ENCODE measurements around the gene GABRB1.

The GABRB1 gene

GRCh38 chr4:47210828-47211227, 179.5 kb downstream of the GABRB1 start:
- DNase-seq (ENCODE audit: low read depth in 2 of 2): no peak

GRCh38 chr4:47213106-47213505, 181.7 kb downstream of the GABRB1 start:
- no peak for DNase-seq (ENCODE audit: low read depth in 2 of 2)

GRCh38 chr4:47213539-47213938, 182.2 kb downstream of the GABRB1 start:
- no peak for DNase-seq (ENCODE audit: low read depth in 2 of 2)

- DNase-seq (ENCODE audit: low read depth in 2 of 2): no peak
Measured at GRCh38 chr4:47213971-47214370, 182.6 kb downstream of the GABRB1 start.

- DNase-seq (ENCODE audit: low read depth in 2 of 2): no peak
Measured at GRCh38 chr4:47215759-47216158, 184.4 kb downstream of the GABRB1 start.

GRCh38 chr4:47217291-47217690, 185.9 kb downstream of the GABRB1 start:
- no peak for DNase-seq (ENCODE audit: low read depth in 2 of 2)

- DNase-seq (ENCODE audit: low read depth in 2 of 2): no peak
Measured at GRCh38 chr4:47217884-47218283, 186.5 kb downstream of the GABRB1 start.

GRCh38 chr4:47218631-47219030, 187.3 kb downstream of the GABRB1 start:
- DNase-seq (ENCODE audit: low read depth in 2 of 2): no peak

GRCh38 chr4:47219586-47219985, 188.2 kb downstream of the GABRB1 start:
- DNase-seq (ENCODE audit: low read depth in 2 of 2): no peak

GRCh38 chr4:47221721-47222120, 190.4 kb downstream of the GABRB1 start:
- DNase-seq (ENCODE audit: low read depth in 2 of 2): no peak

- DNase-seq (ENCODE audit: low read depth in 2 of 2): no peak
Measured at GRCh38 chr4:47222276-47222675, 190.9 kb downstream of the GABRB1 start.

- DNase-seq (ENCODE audit: low read depth in 2 of 2): no peak
Measured at GRCh38 chr4:47224361-47224760, 193.0 kb downstream of the GABRB1 start.

GRCh38 chr4:47235721-47236120, 204.4 kb downstream of the GABRB1 start:
- DNase-seq (ENCODE audit: low read depth in 2 of 2): no peak

- DNase-seq (ENCODE audit: low read depth in 2 of 2): no peak
Measured at GRCh38 chr4:47238667-47239066, 207.3 kb downstream of the GABRB1 start.

- DNase-seq (ENCODE audit: low read depth in 2 of 2): no peak
Measured at GRCh38 chr4:47239649-47240048, 208.3 kb downstream of the GABRB1 start.

GRCh38 chr4:47251348-47252135, 220.2 kb downstream of the GABRB1 start:
- no peak for DNase-seq (ENCODE audit: low read depth in 2 of 2)

- no peak for DNase-seq (ENCODE audit: low read depth in 2 of 2)
Measured at GRCh38 chr4:47263721-47264120, 232.4 kb downstream of the GABRB1 start.

GRCh38 chr4:47270201-47270888, 239.0 kb downstream of the GABRB1 start:
- DNase-seq (ENCODE audit: low read depth in 2 of 2): no peak

GRCh38 chr4:47271291-47271690, 239.9 kb downstream of the GABRB1 start:
- no peak for DNase-seq (ENCODE audit: low read depth in 2 of 2)

- no peak for DNase-seq (ENCODE audit: low read depth in 2 of 2)
Measured at GRCh38 chr4:47274901-47275300, 243.5 kb downstream of the GABRB1 start.

GRCh38 chr4:47275595-47275994, 244.2 kb downstream of the GABRB1 start:
- no peak for DNase-seq (ENCODE audit: low read depth in 2 of 2)

GRCh38 chr4:47278631-47279030, 247.3 kb downstream of the GABRB1 start:
- DNase-seq (ENCODE audit: low read depth in 2 of 2): no peak

- DNase-seq (ENCODE audit: low read depth in 2 of 2): no peak
Measured at GRCh38 chr4:47287735-47288134, 256.4 kb downstream of the GABRB1 start.

Measured in stimulated activated CD8-positive, alpha-beta memory T cell treated with anti-CD3 and anti-CD28 coated beads, Interleukin-2, amount 100 ng/mL, for 48 hours (primary cell).